ENCODE measurements around the gene SPTB.

Gene SPTB

DNA sequence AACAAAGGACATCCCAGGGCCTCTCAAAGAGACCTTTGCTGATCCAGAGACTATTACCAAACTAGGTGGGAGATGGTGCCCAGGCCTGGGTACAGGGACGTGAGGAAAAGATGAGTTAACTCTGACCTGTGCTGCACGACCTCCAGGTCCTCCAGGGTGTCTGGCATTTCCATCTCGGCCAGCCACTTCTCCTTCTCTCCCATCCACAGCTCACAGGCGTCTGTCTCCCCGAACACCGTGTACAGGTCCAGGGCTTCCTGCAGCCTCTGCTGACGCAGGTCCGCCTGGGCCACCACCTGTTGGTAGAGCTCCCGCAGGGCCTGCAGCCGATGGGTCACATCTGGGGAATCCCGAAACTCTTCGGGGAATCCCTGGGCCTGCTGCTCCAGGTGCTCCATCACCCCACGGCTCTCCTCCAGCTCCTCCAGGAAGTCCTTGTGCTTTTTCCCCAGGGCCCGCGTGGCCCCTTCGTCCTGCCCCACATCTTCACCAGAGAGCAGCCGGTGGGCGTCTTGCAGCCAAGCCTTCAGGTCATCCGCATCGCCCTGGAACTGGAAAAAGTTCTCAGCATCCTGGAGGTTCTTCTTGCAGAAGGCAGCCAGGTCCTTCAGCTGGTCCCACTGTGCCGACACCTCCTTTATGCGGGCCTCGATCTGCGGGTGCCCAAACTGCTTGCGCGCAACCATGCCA is 86.7 kb downstream of the SPTB start:
- no peak for DNase-seq (ENCODE audit: extremely low read depth in 1 of 2, low read depth in 1 of 2)

DNA sequence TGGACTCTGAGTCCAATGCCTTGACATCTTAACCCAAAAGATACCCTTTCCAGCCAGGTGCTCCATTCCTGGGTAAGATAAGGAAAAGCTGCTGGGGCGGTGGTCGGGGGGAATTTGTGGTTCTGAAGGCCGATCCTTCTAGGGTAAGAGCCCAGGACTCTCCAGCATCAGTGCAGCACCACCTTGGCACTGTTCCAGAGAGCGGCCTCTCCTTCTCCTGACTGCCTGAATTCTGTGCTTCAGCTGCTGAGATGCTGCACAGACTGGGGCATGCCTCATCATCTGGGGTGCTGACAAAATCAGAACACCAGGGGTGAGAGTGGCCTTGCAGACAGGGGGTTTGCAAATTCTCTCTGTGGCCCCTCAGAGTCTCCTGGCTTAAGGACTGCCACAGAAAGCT is 87.5 kb downstream of the SPTB start:
- no peak for DNase-seq (ENCODE audit: extremely low read depth in 1 of 2, low read depth in 1 of 2)

DNA sequence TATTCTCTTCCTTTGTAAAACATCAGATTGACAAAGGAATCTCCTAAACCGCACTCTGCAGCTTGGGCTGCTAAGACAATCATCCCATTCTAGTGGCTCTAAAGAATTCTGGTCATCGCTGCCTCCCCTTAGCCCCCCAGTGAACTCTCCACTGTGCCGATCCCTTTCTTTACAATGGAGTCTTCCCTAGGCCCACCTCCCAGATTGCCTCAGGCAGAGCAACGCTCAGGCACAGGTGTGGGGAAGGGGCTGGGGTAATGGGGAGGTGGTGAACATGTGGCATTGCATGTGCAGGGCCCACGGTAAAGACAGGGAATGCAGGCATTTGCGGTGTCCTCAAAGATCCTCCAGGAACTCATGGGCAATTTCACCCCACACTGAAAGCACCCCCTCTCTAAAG is 89.2 kb downstream of the SPTB start:
- no peak for DNase-seq (ENCODE audit: extremely low read depth in 1 of 2, low read depth in 1 of 2)

DNA sequence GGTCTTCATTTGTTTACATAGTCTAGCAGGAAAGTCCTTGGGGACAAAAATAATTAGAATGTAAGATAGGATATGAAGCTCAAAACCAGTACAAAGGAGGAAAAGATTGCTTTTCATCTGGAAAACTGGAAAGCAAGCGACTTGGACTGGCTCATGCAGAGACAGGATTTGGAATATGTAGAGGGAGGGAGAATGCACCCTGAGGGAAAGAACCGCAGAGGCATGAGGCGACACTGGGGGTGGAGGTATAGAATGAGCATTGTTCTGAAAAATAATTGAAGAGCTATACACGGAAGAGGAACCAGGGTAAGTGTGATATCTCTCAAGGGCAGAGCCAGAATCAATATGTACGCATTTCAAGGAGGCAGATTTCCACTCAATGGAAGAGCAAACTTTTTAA is 90.0 kb downstream of the SPTB start:
- no peak for DNase-seq (ENCODE audit: extremely low read depth in 1 of 2, low read depth in 1 of 2)

DNA sequence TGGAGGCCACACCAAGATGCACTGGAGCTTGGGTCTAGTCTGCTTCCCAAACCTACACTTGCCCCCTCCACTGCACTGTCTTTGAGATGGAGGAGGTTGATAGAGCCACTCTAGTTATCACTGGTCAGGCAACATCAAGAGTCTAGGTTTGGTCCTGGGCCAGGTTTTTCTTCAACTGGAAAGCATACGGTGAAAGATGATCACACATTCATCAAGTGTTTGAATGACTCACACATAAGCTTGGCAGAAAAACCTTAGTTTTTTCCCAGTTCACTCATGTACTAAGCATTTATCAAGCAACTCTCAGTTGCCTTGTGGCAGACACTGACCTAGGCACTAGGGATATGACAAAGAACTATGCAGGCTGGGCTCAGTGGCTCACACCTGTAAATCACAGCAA is 91.0 kb downstream of the SPTB start:
- no peak for DNase-seq (ENCODE audit: extremely low read depth in 1 of 2, low read depth in 1 of 2)

DNA sequence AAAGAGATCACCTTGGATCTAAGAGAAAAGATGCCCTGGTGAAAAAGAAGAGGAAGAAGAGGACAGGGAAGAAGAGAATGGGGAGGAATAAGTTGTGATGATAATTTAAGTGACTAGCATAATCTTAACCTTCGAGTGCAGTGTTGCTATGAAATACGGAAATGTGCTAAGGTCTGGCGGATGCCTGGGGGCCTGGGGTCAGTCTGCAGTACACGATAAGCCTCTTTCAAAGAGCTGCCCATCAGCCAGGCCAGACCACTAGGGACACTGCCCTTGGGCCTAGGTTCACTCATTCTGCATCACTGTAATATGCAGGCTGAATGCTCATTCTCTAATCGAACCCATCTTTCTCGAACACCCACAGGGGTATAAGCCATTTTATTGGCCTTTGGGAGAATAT is 92.1 kb downstream of the SPTB start:
- no peak for DNase-seq (ENCODE audit: extremely low read depth in 1 of 2, low read depth in 1 of 2)

DNA sequence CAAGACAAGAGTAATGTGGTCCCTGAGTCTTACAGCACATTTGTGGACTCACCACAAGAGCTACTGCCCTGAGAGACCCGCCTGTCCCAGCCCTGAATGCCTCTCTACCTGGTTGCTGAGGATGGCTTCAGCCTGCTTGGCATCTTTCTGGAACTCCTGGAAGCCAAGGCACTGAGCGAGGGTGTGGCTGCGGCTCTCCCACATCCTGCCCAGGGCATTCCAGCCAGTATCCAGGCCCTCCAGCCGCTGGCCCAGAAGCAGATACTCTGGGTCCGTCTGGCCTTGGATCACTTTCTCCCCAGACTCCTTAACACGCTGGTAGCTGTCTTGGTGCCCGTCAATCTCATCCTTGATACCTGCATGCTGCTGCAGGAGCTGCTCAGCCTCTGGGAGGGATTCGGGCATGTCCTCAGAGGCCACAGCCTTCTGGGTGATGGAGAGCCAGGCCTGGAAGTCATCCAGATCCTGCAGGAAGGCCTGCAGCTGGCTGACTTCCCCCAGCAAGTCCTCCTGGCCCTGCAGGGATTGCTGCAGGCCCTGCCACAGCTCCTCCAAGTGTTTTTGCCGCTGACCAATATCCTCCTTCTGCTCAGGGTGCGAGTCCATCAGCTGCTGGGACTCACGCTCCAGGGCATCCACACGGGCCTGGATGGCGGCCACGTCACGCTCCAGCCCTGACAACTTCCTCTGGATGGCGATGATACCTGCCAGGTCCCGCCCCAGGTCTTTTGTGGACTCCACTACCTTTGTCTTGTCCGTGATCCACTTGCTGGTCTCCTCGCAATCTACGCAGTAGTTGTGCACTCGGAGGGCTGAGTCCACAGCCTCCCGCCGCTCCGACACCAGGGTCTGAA is 93.2 kb downstream of the SPTB start:
- no peak for DNase-seq (ENCODE audit: extremely low read depth in 1 of 2, low read depth in 1 of 2)

DNA sequence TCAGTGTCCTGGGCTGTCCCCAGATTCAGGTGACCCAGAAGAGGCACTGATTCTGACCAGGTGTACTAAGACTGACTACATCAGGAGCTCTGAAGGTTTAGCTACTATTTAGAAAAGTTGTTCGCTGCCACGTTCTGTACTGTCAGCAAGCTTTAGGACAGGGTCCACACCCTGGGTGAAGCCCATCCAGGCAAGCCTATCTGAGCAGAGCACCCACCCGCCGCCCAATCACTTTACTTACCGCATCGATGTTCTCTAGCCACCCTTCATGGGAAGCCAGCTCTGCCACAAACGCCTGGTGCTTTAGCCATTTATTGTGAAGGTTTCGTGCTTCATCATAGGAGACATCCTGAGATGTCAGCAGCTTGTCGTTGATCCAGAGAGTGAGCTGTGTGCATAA is 95.7 kb downstream of the SPTB start:
- DNase-seq (ENCODE audit: extremely low read depth in 1 of 2, low read depth in 1 of 2) = no peak

DNA sequence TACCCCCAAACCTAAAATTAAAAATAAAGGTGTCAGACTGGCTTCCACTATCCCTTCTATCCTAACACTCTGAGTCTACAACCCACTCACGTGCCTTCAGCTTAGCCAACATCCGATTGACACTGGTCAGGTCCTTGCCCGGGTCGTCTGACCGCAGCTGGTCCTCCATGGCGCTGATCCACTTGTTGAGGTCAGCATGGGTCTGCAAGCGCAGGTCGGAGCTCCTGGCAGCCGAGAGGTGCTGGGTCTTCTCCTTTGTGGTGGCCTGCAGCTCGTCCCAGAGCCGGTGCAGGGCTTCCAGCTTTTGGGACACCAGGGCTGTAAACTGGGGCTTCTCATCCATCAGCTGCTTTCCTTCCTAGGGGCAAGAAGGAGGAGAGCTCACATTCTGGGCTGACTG is 97.5 kb downstream of the SPTB start:
- no peak for DNase-seq (ENCODE audit: extremely low read depth in 1 of 2, low read depth in 1 of 2)

DNA sequence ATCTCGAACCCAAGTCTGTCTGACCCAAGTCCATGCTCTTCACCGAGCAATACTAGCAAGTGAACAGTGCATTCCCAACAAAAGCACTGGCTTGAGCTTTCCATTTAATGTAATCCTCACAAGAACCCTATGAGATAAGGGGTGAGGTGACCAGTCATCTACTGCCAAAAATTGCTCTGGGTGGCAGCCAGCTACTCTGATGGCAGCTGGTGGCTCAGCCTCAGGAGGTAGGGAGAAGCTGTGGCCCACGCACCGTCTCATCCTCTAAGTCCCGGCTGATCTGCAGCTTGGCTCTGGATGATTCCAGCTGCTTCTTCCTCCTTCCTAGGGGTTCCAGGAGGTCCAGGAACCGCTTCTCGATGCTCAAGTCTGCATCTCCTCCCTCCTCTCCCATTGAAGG is 100.2 kb downstream of the SPTB start:
- DNase-seq (ENCODE audit: extremely low read depth in 1 of 2, low read depth in 1 of 2) = no peak

DNA sequence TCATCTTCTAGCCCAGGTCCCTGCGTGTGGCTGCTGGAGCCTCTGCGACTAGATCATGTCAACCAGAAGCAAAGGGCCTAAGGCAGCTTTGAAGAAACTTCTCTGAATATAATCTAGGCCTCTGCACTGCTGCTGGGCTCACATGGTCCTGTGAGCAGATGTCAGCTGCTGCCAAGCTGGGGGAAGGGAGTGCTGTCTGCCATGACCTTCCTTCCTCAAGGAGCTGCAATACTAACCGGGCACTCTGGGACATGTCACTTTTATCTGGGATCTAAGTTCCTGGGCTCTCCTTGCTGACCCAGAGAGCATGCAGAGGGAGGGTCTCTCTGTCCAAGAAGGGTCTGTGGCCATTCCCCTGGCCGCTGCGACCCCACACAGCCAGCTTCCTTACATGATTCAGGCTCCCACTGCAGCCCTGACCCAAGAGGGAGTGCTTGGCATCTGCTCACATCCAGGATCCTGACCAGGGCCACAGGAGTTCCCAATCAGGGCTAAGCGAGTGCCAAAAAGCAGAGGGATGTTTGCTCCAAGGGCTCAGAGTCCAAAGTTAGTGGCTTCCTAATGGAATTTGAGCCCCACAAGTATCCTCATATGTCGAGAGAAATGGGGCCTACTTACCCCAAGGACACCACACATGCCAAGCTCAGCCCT is 101.5 kb downstream of the SPTB start:
- DNase-seq (ENCODE audit: extremely low read depth in 1 of 2, low read depth in 1 of 2) = no peak

DNA sequence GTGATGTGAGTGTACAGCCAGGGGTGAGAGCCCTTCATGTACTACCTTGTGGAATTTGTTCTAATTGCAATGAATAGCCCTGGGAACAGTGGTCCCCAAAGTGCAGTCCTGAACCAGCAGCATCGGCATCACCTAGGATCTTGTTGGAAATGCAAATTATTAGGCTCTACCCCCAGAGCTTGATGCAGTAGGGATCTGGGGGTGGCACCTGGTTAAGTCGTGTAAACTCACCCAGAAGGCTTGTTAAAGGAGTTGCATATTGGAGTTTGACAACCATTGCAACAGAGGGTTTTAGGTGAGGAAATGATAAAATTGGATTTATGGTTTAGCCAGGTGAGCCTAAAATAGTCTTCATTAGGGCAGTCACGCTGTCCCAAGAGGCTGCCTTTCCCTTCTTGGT is 102.2 kb downstream of the SPTB start:
- DNase-seq (ENCODE audit: extremely low read depth in 1 of 2, low read depth in 1 of 2) = no peak

DNA sequence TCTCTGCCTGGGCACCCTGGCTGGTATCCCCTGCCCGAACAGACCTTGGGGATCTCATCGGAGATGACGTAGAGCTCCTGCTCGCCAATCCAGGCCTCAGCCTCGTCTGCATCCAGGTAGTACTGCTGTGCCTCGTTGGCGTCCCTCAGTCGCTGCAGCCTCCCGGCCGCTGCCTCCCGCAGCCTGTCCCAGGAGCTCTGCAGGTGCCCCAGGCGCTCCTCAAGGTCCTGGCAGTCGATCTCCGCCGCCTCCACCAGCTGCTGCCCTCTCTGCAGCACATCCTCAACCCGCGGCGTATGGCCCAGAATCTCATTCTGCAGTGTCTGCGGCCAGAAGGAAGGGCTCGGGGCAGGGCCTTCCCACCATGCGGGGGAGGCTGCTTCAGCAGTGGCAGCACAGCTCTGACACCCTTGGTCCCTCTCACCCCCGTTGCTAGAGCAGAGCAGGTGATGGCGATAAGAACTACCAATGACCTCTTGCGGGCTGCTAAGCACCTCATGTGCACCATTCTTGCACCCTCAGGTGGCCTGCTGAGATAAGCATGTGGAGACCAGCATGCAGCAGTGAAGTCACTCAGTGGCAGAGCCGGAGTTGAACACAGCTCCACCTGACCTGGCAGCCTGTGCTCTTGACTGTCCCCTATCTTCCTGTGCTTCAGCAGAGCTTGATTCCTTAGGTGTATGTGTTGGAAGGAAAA is 104.5 kb downstream of the SPTB start:
- DNase-seq (ENCODE audit: extremely low read depth in 1 of 2, low read depth in 1 of 2) = no peak

DNA sequence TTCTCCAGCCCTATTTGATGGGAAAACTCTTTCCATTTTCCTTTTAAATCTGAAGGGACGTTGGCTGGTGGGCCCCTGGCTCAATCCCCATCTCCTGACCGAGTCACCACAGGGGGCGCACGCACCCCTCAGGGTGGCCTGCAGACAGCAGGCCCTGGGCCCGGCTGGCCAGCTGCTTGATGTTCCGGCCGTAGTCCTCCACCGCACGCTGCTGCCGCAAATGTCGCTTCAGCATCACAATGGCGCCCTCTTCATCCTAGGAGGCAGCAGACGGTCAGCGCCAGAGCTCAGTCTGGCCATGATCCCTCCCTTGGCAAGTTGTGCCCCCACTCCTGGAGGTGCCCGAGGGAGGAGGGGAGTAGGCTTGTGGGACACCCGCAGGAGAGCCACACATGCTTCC is 105.4 kb downstream of the SPTB start:
- no peak for DNase-seq (ENCODE audit: extremely low read depth in 1 of 2, low read depth in 1 of 2)

DNA sequence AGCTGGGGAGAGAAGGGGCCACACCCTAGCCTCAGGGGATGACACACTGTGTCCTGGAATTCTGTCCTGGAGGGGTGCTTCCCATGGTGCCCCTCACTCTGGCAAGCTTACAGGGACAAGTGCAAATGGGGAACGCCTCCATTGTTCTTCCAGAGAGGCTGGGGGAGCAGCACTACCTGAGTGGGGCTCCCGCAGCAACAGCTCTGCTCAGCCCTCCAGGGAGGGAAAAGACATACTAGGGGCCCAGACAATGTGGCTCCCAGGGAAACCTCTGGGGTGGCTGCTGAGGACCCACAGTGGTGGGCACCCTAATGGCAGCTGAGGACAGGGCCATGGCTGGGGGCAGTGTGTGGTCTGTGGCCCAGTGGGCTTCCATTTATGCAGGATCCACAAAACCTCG is 106.1 kb downstream of the SPTB start:
- no peak for DNase-seq (ENCODE audit: extremely low read depth in 1 of 2, low read depth in 1 of 2)

DNA sequence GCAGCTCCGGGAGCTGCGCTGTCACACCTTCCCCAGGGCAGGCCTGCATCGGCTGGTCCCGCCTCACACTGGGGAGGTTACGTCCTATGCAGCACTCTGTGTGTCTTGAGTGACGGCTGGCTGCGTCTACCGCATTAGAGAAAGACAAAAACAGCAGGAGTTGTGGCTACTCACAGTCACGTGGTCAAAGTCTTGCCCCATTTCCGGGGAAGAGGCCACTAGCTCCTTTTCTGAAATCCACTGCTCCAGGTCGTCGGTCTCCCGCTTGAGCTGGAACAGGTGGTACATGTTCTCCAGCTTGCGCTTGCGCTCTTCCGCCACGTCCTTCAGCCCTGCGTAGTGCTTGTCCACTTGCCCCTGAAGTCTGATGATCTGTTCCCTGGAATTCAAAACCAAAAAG is 106.7 kb downstream of the SPTB start:
- no peak for DNase-seq (ENCODE audit: extremely low read depth in 1 of 2, low read depth in 1 of 2)

DNA sequence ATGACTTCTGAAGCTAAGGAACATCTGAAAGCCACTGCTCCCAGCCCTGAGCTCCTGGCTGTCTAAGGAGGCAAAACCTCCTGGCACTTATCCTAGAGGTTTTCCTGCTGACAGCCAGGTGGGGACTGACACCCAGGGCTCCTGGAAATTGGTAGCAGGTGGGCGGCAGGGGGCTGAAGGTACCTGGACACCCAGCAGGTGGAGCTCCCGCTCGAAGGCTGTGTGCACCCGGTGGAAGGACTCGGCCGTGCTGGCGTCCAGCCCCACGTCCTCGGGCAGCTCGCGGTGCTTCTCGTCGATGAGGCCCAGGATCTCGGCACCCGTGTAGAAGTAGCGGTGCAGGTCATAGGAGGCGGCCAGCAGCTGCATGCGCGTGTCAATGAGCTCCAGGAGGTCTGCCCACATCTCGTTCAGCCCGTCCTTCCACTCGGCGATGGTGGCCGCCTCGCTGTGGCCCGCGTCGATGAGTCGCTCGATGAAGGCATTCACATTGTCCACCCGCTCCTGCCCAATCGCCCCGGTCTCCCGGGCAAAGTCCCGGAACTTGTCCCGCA is 107.2 kb downstream of the SPTB start:
- no peak for DNase-seq (ENCODE audit: extremely low read depth in 1 of 2, low read depth in 1 of 2)

DNA sequence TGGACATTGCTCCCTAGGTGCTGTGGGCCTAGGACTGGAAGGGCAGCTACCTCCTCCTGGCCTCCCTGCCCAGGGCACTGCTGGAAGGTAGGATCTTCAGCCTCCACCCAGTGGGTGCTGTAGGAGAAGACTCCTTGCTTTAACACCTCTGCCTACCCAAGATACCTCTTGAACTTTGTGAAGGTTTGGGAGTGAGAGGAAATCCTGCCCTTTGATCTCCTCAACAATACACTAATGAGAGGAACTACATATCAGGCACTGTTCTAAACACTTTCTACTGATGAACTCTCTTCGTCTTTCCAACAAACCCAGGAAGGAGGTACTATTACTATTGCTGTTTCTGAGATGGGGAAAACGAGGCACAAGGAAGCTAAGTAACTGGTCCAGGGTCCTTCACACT is 108.5 kb downstream of the SPTB start:
- no peak for DNase-seq (ENCODE audit: extremely low read depth in 1 of 2, low read depth in 1 of 2)

DNA sequence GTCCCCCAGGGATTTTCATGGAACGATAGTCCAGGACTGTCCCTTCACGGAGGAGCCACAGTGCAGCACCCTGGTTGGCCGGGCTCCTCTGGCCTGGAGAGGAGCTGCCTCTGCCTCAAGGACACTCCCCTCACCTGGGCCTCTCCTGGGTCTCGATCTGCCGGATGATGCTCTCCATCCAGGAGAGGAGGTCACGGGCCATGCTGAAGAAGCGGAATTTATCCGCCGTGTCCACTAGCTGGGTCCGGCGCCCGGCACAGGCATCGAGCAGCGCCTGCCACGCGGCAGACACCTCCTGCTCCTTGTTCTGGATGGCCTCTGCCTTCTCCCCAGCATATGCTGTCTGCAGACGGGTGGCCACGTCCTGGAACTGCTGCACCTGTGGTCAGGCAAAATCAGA is 109.0 kb downstream of the SPTB start:
- no peak for DNase-seq (ENCODE audit: extremely low read depth in 1 of 2, low read depth in 1 of 2)

DNA sequence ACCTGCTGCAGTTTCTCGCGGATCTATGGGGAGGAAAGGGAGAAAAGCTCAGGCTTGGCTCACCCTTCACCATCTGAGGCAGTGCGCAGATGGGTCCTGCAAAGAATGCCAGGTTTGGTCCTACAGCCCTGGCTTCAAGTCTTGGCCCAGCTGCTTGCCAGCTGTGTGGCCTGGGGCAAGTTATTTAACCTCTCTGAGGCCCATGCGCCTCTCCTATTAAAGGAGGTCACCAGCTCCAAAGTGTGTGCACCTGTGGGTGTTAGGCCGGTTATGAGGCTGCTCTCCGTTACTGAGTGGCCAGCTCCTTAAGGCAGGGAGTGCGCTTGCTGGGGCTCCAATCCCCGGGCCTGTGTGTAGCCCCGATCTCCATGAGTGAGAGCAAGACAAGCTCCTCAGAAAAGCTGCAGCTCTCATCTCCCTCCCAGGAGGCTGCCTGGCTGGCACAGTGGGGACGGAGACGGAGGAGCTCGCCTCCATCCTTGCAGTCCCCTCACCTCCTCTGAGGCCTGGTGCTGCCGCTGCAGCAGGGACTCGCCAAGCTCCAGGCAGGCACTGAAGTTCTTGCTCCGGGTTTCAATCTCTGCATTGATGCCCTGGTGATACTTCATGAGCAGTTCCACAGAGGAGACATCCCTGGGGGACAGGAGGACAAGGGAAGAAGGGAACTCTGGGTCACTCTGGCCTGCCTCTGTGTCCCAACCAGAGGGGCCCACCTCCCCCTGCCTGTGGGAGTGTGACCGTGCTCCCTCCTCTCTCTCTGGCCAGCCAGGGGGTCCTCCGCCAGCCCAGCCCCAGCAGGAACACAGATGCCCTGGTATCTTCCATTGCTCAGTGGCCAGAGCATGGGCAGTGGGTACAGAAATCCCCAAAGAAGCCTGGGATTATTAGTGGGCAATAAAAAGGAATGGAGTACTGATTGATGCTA is 110.3 kb downstream of the SPTB start:
- no peak for DNase-seq (ENCODE audit: extremely low read depth in 1 of 2, low read depth in 1 of 2)

All from activated CD8-positive, alpha-beta memory T cell treated with anti-CD3 and anti-CD28 coated beads for 1 hour (primary cell).